ENCODE data around the gene HMCN1. TPM values are rescaled to one million over a fixed set of nuclear protein-coding genes. Genes with fewer than 3 reads are reported as not detected.

HMCN1 gene
- total RNA-seq, 4 donors from 2014 or later = 11.6 to 95.9 (median 78.6) TPM

DNA sequence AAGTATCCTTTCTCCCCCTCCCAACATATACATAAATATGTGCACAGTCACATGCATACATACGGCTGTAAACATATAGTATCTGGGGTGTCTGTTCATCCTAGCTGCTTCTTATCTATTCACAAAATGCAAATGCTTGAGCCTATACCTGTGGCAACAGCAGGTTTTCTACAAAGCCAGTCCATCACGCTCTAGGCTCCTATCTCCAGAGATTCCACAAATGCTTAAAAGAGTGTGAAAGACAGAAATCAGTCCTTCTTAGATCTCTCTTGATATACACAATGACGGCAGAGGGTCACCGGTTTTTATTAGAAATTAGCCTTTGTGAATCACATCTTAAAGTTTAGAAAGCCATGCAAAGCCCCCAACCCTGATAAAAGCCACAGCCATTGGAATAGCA, 501.5 kb downstream of the HMCN1 start:
- H3K9me3 ChIP-seq = no peaks in the 10 kb centered on the region
- no peaks in the 10 kb centered on the region for H3K27me3 ChIP-seq
- TF ChIP-seq POLR2AphosphoS5 (IDR thresholded peaks at IDR 0.05) = no peak
- no peak for TF ChIP-seq CTCF (IDR thresholded peaks at IDR 0.05)
- TF ChIP-seq EP300 (IDR thresholded peaks at IDR 0.05) = no peak
- no peak for TF ChIP-seq POLR2A (IDR thresholded peaks at IDR 0.05)
- ATAC-seq = no peak
- H3K4me3 ChIP-seq = no peak overlapping the region
- no peaks in the 10 kb centered on the region for H3K4me1 ChIP-seq
- WGBS, 2 donors (ENCODE audit: low coverage in 1 of 2) = 60 to 97% methylated on average over 2 to 3 of the region's 4 CpGs
- no peak overlapping the region for H3K27ac ChIP-seq
- H3K36me3 ChIP-seq = no peaks in the 10 kb centered on the region

GRCh38 chr1:186236921-186237320, 502.7 kb downstream of the HMCN1 start:
- TF ChIP-seq POLR2A (IDR thresholded peaks at IDR 0.05) (no peak), EP300 (IDR thresholded peaks at IDR 0.05) (no peak), POLR2AphosphoS5 (IDR thresholded peaks at IDR 0.05) (no peak), CTCF (IDR thresholded peaks at IDR 0.05) (no peak)
- H3K9me3 ChIP-seq = no peaks in the 10 kb centered on the region
- no peaks in the 10 kb centered on the region for H3K4me1 ChIP-seq
- H3K36me3 ChIP-seq = no peaks in the 10 kb centered on the region
- ATAC-seq = no peak
- H3K4me3 ChIP-seq = no peak overlapping the region
- H3K27me3 ChIP-seq = no peaks in the 10 kb centered on the region
- H3K27ac ChIP-seq = no peak overlapping the region
- 73 to 87% methylated on average over 2 to 3 of the region's 3 CpGs for WGBS, 2 donors (ENCODE audit: low coverage in 1 of 2)

DNA sequence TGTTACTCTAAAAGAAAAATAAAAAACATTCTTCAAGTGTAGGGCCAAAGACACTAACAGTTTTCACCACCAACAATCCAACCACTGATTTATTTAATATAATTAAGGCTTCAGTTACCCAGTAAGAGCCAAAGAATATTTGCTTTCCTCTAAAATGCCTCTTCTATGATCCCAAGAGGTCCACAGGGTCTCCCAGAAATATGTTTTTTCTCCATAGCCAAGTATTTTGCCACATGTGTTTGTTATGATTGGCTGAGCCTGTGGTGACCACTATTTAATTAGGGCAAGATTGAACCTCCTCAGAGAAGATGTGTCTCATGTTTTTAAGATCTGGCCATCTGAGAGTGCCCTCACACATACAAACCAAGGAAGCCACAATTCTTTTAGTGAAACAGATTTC, 505.0 kb downstream of the HMCN1 start:
- Histone ChIP-seq H3K27ac (no peak overlapping the region), H3K36me3 (no peaks in the 10 kb centered on the region), H3K9me3 (no peaks in the 10 kb centered on the region), H3K27me3 (no peaks in the 10 kb centered on the region), H3K4me1 (no peaks in the 10 kb centered on the region), H3K4me3 (no peak overlapping the region)
- no peak for TF ChIP-seq CTCF (IDR thresholded peaks at IDR 0.05)
- TF ChIP-seq POLR2AphosphoS5 (IDR thresholded peaks at IDR 0.05) = no peak
- no peak for TF ChIP-seq EP300 (IDR thresholded peaks at IDR 0.05)
- no peak for TF ChIP-seq POLR2A (IDR thresholded peaks at IDR 0.05)
- no peak for ATAC-seq

- no peaks in the 10 kb centered on the region for H3K9me3 ChIP-seq
- no peak for ATAC-seq
- H3K27me3 ChIP-seq = no peaks in the 10 kb centered on the region
- no peaks in the 10 kb centered on the region for H3K4me1 ChIP-seq
- no peaks in the 10 kb centered on the region for H3K36me3 ChIP-seq
- H3K27ac ChIP-seq = no peak overlapping the region
- 91 to 100% methylated on average over 1 of the region's 1 CpG for WGBS, 2 donors (ENCODE audit: low coverage in 1 of 2)
- no peak overlapping the region for H3K4me3 ChIP-seq
- TF ChIP-seq CTCF (IDR thresholded peaks at IDR 0.05) (no peak), POLR2A (IDR thresholded peaks at IDR 0.05) (no peak), EP300 (IDR thresholded peaks at IDR 0.05) (no peak), POLR2AphosphoS5 (IDR thresholded peaks at IDR 0.05) (no peak)
Measured at GRCh38 chr1:186240436-186240835, 506.2 kb downstream of the HMCN1 start.
